Prostate gland (tissue), 2 donors: Measurements from ENCODE around the gene MYO1D. TPM values are rescaled to one million over a fixed set of nuclear protein-coding genes. Genes with fewer than 3 reads are reported as not detected.

Source experiments
- DNase-seq: peaks from one replicate; pipeline ENCODE4 v3.0.0-alpha.2; 2019; ENCODE audit warnings: low spot score
- H3K27ac ChIP-seq, 2 donors: fragments of 200-600 bp; sonication (generic); 2 replicates each; pipeline ENCODE4 v1.5.1; 2017 to 2019
- H3K27me3 ChIP-seq: fragments of 200-600 bp; sonication (generic); replicated peaks from 2 replicates; pipeline ENCODE4 v1.5.1; 2019; ENCODE audit not compliant: insufficient read depth
- H3K36me3 ChIP-seq, 2 donors: fragments of 200-600 bp; sonication (generic); 1 replicate in 1 of 2; 2 replicates in 1 of 2; pipeline versions ENCODE4 v1.5.1 to v1.8.1; 2017 to 2019
- H3K4me1 ChIP-seq: fragments of 200-600 bp; sonication (generic); replicated peaks from 2 replicates; pipeline ENCODE4 v1.5.1; 2019
- H3K4me3 ChIP-seq, 2 donors: fragments of 200-600 bp; sonication (generic); 2 replicates each; pipeline ENCODE4 v1.5.1; 2017 to 2019
- H3K9me3 ChIP-seq: fragments of 200-600 bp; sonication (generic); 2 replicates; pipeline ENCODE4 v1.5.1; 2017
- CTCF ChIP-seq, 4 experiments: fragments of 200-600 bp in 2 of 4; fragments of 450-650 bp in 2 of 4; sonication (generic) in 2 of 4; IDR thresholded peaks; 1 replicate in 3 of 4; 2 replicates in 1 of 4; pipeline ENCODE4 v1.5.1; 2016 to 2019; ENCODE audit warnings: antibody characterized with exemption in 4 of 4, mild to moderate bottlenecking in 2 of 4, moderate library complexity in 2 of 4
- POLR2A ChIP-seq: fragments of 450-650 bp; IDR thresholded peaks from one replicate; pipeline ENCODE4 v1.6.1; 2016; ENCODE audit warnings: antibody characterized with exemption, mild to moderate bottlenecking
- POLR2AphosphoS5 ChIP-seq: sonication (generic); formaldehyde crosslinking; IDR thresholded peaks from one replicate; pipeline ENCODE4 v1.6.1; 2017; ENCODE audit warnings: antibody characterized with exemption
- WGBS: methylation state at CpG from one replicate; pipeline ENCODE4 v1.1.5; 2018; 5-methylcytosine and 5-hydroxymethylcytosine counted together
- intact Hi-C: fragments of 100-400 bp; cut with DNase I; formaldehyde crosslinking; loops from one replicate; pipeline ENCODE4 v1.14.2; 2022
- total RNA-seq, 2 donors: library from RNA; depleted of rRNA; stranded (reverse); fragments of >200 nt; gene quantifications; one replicate each; pipeline ENCODE4 v1.1.0, GENCODE V29; 2016

MYO1D gene
- total RNA-seq, 2 donors from 2014 or later, result 44.2 to 45.2 TPM

GRCh38 chr17:32780721-32781120 is 96.2 kb downstream of the MYO1D start:
- intact Hi-C loops, result loop anchor here (5.0 kb wide), 2 partner anchors 217 to 972 kb away; no protein-coding TSS in a partner anchor
- Histone ChIP-seq H3K36me3 (no peaks in the 10 kb centered on the region), H3K4me3 (no peak overlapping the region), H3K4me1 (no peaks in the 10 kb centered on the region), H3K27ac (no peak overlapping the region), H3K9me3 (no peaks in the 10 kb centered on the region), H3K27me3 (no peaks in the 10 kb centered on the region)
- no peak for DNase-seq
- TF ChIP-seq POLR2AphosphoS5 (no peak), POLR2A (no peak), CTCF (IDR thresholded peaks at IDR 0.05) (no peak)
- 91% methylated on average over 6 of the region's 6 CpGs for WGBS

- TF ChIP-seq POLR2A (no peak), CTCF (IDR thresholded peaks at IDR 0.05) (no peak), POLR2AphosphoS5 (no peak)
- no peaks in the 10 kb centered on the region for H3K27me3 ChIP-seq
- no peaks in the 10 kb centered on the region for H3K9me3 ChIP-seq
- H3K4me1 ChIP-seq, result no peaks in the 10 kb centered on the region
- no peak overlapping the region for H3K27ac ChIP-seq
- intact Hi-C loops, result no loop called here
- no peaks in the 10 kb centered on the region for H3K36me3 ChIP-seq
- no peak for DNase-seq
- H3K4me3 ChIP-seq, result no peak overlapping the region
These were observed 99.0 kb downstream of the MYO1D start for GRCh38 chr17:32777922-32778321.

GRCh38 chr17:32777436-32777835 is 99.5 kb downstream of the MYO1D start:
- Histone ChIP-seq H3K4me3 (no peak overlapping the region), H3K9me3 (no peaks in the 10 kb centered on the region), H3K27ac (no peak overlapping the region), H3K36me3 (no peaks in the 10 kb centered on the region), H3K27me3 (no peaks in the 10 kb centered on the region), H3K4me1 (no peaks in the 10 kb centered on the region)
- WGBS, result 96% methylated on average over 14 of the region's 14 CpGs
- TF ChIP-seq POLR2AphosphoS5 (no peak), POLR2A (no peak), CTCF (IDR thresholded peaks at IDR 0.05) (no peak)
- intact Hi-C loops, result no loop called here
- no peak for DNase-seq

- intact Hi-C loops, result no loop called here
- no peak for TF ChIP-seq POLR2AphosphoS5
- no peak for TF ChIP-seq CTCF (IDR thresholded peaks at IDR 0.05)
- no peak for TF ChIP-seq POLR2A
- Histone ChIP-seq H3K27ac (no peak overlapping the region), H3K4me1 (no peaks in the 10 kb centered on the region), H3K36me3 (no peaks in the 10 kb centered on the region), H3K9me3 (no peaks in the 10 kb centered on the region), H3K4me3 (no peak overlapping the region), H3K27me3 (no peaks in the 10 kb centered on the region)
- no peak for DNase-seq
- WGBS, result 62% methylated on average over 2 of the region's 2 CpGs
These were observed 102.2 kb downstream of the MYO1D start for GRCh38 chr17:32774695-32775084.

GRCh38 chr17:32773856-32774694 is 102.8 kb downstream of the MYO1D start:
- Histone ChIP-seq H3K4me1 (no peaks in the 10 kb centered on the region), H3K27ac (no peak overlapping the region), H3K4me3 (no peak overlapping the region), H3K27me3 (no peaks in the 10 kb centered on the region), H3K9me3 (no peaks in the 10 kb centered on the region), H3K36me3 (no peaks in the 10 kb centered on the region)
- 87% methylated on average over 6 of the region's 6 CpGs for WGBS
- DNase-seq, result no peak
- TF ChIP-seq POLR2A, result no peak
- TF ChIP-seq POLR2AphosphoS5, result no peak
- no peak for TF ChIP-seq CTCF (IDR thresholded peaks at IDR 0.05)
- intact Hi-C loops, result no loop called here
